SK-N-SH treated with all-trans-retinoic acid at 6 μM for 48 hours (cell line): ENCODE data around the gene IMPG1.

Experiments
- ATAC-seq: fragments of 200-7000 bp; cut with Tn5 transposase; 3 replicates; pipeline ENCODE4 v1.9.1; 2020; ENCODE audit warnings: mild to moderate bottlenecking, moderate library complexity
- ARNTL ChIP-seq: fragments of 450-650 bp; formaldehyde crosslinking; IDR thresholded peaks from 2 replicates; pipeline ENCODE4 v1.5.0; 2020; ENCODE audit warnings: low read depth, mild to moderate bottlenecking, moderate library complexity, borderline replicate concordance
- BACH2 ChIP-seq: fragments of 250-450 bp; sonication (Bioruptor Pico); IDR thresholded peaks from 2 replicates; pipeline ENCODE4 v1.9.0; 2021; ENCODE audit warnings: mild to moderate bottlenecking, borderline replicate concordance
- CSDC2 ChIP-seq: fragments of 250-450 bp; sonication (Bioruptor Pico); IDR thresholded peaks from 2 replicates; pipeline ENCODE4 v1.5.0; 2020; ENCODE audit warnings: mild to moderate bottlenecking, moderate library complexity
- ESRRG ChIP-seq: fragments of 250-450 bp; sonication (Bioruptor Pico); IDR thresholded peaks from 2 replicates; pipeline ENCODE4 v1.6.1; 2021; ENCODE audit warnings: mild to moderate bottlenecking
- GLIS3 ChIP-seq: fragments of 250-450 bp; sonication (Bioruptor Pico); IDR thresholded peaks from 2 replicates; pipeline ENCODE4 v1.5.0; 2020; ENCODE audit warnings: mild to moderate bottlenecking, moderate library complexity
- ISL1 ChIP-seq: fragments of 250-450 bp; sonication (Bioruptor Pico); IDR thresholded peaks from 2 replicates; pipeline ENCODE4 v2.1.2; 2022; ENCODE audit warnings: mild to moderate bottlenecking, moderate library complexity
- OSR1 ChIP-seq: fragments of 250-450 bp; sonication (Bioruptor Pico); IDR thresholded peaks from 2 replicates; pipeline ENCODE4 v1.8.0; 2022; ENCODE audit warnings: moderate library complexity, mild to moderate bottlenecking, inconsistent platforms
- POU6F1 ChIP-seq: fragments of 250-450 bp; sonication (Bioruptor Pico); IDR thresholded peaks from 2 replicates; pipeline ENCODE4 v1.8.0; 2021; ENCODE audit warnings: low read depth, mild to moderate bottlenecking, moderate library complexity, borderline replicate concordance
- PPARA ChIP-seq: fragments of 250-450 bp; sonication (Bioruptor Pico); IDR thresholded peaks from 2 replicates; pipeline ENCODE4 v1.5.0; 2020; ENCODE audit warnings: mild to moderate bottlenecking, borderline replicate concordance
- RARB ChIP-seq: fragments of 250-450 bp; sonication (Bioruptor Pico); IDR thresholded peaks from 2 replicates; pipeline ENCODE4 v1.8.0; 2021; ENCODE audit warnings: mild to moderate bottlenecking, moderate library complexity
- TCF4 ChIP-seq: fragments of 250-450 bp; sonication (Bioruptor Pico); IDR thresholded peaks from 2 replicates; pipeline ENCODE4 v1.8.0; 2021; ENCODE audit warnings: mild to moderate bottlenecking, moderate library complexity, borderline replicate concordance
- TSHZ2 ChIP-seq: fragments of 250-450 bp; sonication (Bioruptor Pico); IDR thresholded peaks from 2 replicates; pipeline ENCODE4 v1.5.0; 2020; ENCODE audit warnings: mild to moderate bottlenecking, moderate library complexity
- ZFP3 ChIP-seq: fragments of 250-450 bp; sonication (Bioruptor Pico); IDR thresholded peaks from 2 replicates; pipeline ENCODE4 v1.5.0; 2020; ENCODE audit warnings: mild to moderate bottlenecking, moderate library complexity
- ZFP30 ChIP-seq: fragments of 450-650 bp; formaldehyde crosslinking; IDR thresholded peaks from 2 replicates; pipeline ENCODE4 v1.5.0; 2022; ENCODE audit warnings: mild to moderate bottlenecking, moderate library complexity
- ZNF565 ChIP-seq: fragments of 450-650 bp; formaldehyde crosslinking; conservative IDR thresholded peaks from 2 replicates; pipeline ENCODE4 v1.5.0; 2020; ENCODE audit warnings: low read depth, mild to moderate bottlenecking, moderate library complexity
- ZNF70 ChIP-seq: fragments of 450-650 bp; formaldehyde crosslinking; IDR thresholded peaks from 2 replicates; pipeline ENCODE4 v1.5.0; 2020; ENCODE audit warnings: mild to moderate bottlenecking, moderate library complexity
- ZNF8 ChIP-seq: fragments of 450-650 bp; formaldehyde crosslinking; IDR thresholded peaks from 2 replicates; pipeline ENCODE4 v1.5.0; 2020; ENCODE audit warnings: mild to moderate bottlenecking, moderate library complexity
- TF ChIP-seq, protein P1 (sequence below): fragments of 250-450 bp; sonication (Bioruptor Pico); IDR thresholded peaks from 2 replicates; pipeline ENCODE4 v1.8.0; 2020; ENCODE audit warnings: mild to moderate bottlenecking, moderate library complexity, borderline replicate concordance
- TF ChIP-seq, protein P2 (sequence below): fragments of 250-450 bp; sonication (Bioruptor Pico); IDR thresholded peaks from 2 replicates; pipeline ENCODE4 v1.5.1; 2020; ENCODE audit warnings: low read depth, mild to moderate bottlenecking, moderate library complexity
- TF ChIP-seq, protein P3 (sequence below): fragments of 250-450 bp; sonication (Bioruptor Pico); IDR thresholded peaks from 2 replicates; pipeline ENCODE4 v1.5.1; 2021; ENCODE audit warnings: mild to moderate bottlenecking, moderate library complexity

Gene IMPG1

GRCh38 chr6:75931011-75931680 lies 141.3 kb downstream of the IMPG1 start:
- no peak for ATAC-seq
- no peak for TF ChIP-seq ZNF70
- TF ChIP-seq ZFP3 (CRISPR knock-in tag) = no peak
- TF ChIP-seq, protein P1, sequence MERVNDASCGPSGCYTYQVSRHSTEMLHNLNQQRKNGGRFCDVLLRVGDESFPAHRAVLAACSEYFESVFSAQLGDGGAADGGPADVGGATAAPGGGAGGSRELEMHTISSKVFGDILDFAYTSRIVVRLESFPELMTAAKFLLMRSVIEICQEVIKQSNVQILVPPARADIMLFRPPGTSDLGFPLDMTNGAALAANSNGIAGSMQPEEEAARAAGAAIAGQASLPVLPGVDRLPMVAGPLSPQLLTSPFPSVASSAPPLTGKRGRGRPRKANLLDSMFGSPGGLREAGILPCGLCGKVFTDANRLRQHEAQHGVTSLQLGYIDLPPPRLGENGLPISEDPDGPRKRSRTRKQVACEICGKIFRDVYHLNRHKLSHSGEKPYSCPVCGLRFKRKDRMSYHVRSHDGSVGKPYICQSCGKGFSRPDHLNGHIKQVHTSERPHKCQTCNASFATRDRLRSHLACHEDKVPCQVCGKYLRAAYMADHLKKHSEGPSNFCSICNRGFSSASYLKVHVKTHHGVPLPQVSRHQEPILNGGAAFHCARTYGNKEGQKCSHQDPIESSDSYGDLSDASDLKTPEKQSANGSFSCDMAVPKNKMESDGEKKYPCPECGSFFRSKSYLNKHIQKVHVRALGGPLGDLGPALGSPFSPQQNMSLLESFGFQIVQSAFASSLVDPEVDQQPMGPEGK (CRISPR knock-in tag) = no peak
- TF ChIP-seq ISL1 = no peak
- no peak for TF ChIP-seq ZNF565 (CRISPR knock-in tag)
- TF ChIP-seq CSDC2 = no peak
- no peak for TF ChIP-seq BACH2 (CRISPR knock-in tag)
- TF ChIP-seq RARB = no peak
- TF ChIP-seq OSR1 = no peak
- TF ChIP-seq ARNTL (CRISPR knock-in tag) = no peak
- TF ChIP-seq, protein P2, sequence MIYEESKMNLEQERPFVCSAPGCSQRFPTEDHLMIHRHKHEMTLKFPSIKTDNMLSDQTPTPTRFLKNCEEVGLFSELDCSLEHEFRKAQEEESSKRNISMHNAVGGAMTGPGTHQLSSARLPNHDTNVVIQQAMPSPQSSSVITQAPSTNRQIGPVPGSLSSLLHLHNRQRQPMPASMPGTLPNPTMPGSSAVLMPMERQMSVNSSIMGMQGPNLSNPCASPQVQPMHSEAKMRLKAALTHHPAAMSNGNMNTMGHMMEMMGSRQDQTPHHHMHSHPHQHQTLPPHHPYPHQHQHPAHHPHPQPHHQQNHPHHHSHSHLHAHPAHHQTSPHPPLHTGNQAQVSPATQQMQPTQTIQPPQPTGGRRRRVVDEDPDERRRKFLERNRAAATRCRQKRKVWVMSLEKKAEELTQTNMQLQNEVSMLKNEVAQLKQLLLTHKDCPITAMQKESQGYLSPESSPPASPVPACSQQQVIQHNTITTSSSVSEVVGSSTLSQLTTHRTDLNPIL (CRISPR knock-in tag) = no peak
- TF ChIP-seq TCF4 = no peak
- TF ChIP-seq PPARA (CRISPR knock-in tag) = no peak
- TF ChIP-seq ZNF8 (CRISPR knock-in tag) = no peak
- no peak for TF ChIP-seq GLIS3 (CRISPR knock-in tag)
- TF ChIP-seq TSHZ2 = no peak
- TF ChIP-seq, protein P3, sequence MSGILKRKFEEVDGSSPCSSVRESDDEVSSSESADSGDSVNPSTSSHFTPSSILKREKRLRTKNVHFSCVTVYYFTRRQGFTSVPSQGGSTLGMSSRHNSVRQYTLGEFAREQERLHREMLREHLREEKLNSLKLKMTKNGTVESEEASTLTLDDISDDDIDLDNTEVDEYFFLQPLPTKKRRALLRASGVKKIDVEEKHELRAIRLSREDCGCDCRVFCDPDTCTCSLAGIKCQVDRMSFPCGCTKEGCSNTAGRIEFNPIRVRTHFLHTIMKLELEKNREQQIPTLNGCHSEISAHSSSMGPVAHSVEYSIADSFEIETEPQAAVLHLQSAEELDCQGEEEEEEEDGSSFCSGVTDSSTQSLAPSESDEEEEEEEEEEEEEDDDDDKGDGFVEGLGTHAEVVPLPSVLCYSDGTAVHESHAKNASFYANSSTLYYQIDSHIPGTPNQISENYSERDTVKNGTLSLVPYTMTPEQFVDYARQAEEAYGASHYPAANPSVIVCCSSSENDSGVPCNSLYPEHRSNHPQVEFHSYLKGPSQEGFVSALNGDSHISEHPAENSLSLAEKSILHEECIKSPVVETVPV = no peak

GRCh38 chr6:75926293-75927168 lies 145.9 kb downstream of the IMPG1 start:
- TF ChIP-seq POU6F1 (CRISPR knock-in tag) (no peak), RARB (no peak), ZFP30 (CRISPR knock-in tag) (no peak), ESRRG (no peak)
- TF ChIP-seq, protein P2 (CRISPR knock-in tag) = no peak
- ATAC-seq = no peak
